OCI-LY1 (cell line): Measurements from ENCODE around the gene TEC.

Experiments used
- H2AFZ ChIP-seq: fragments of 200-600 bp; sonication (generic), shearing (Covaris generic); 2 replicates; pipeline ENCODE4 v1.6.0; 2014; ENCODE audit warnings: antibody characterized with exemption, mild to moderate bottlenecking, low read length
- H3F3A ChIP-seq: fragments of 200-600 bp; sonication (generic), shearing (Covaris generic); 2 replicates; pipeline ENCODE4 v1.6.0; 2014; ENCODE audit warnings: mild to moderate bottlenecking, antibody characterized with exemption, low read length, moderate library complexity; ENCODE audit not compliant: insufficient read depth
- H3K27ac ChIP-seq: fragments of 200-600 bp; sonication (generic); 2 replicates; pipeline ENCODE4 v1.5.1; 2014; ENCODE audit warnings: low read length, mixed run types, mild to moderate bottlenecking, low read depth; ENCODE audit not compliant: poor library complexity, severe bottlenecking
- H3K27me3 ChIP-seq: fragments of 200-600 bp; sonication (generic); 2 replicates; pipeline ENCODE4 v1.6.0; 2014; ENCODE audit warnings: antibody characterized with exemption, mild to moderate bottlenecking, low read length, moderate library complexity; ENCODE audit not compliant: insufficient read depth
- H3K36me3 ChIP-seq: fragments of 200-600 bp; sonication (generic); 2 replicates; pipeline ENCODE4 v1.6.1; 2014; ENCODE audit warnings: mild to moderate bottlenecking, antibody characterized with exemption, low read length, moderate library complexity, mixed read lengths; ENCODE audit not compliant: insufficient read depth
- H3K4me1 ChIP-seq: fragments of 200-600 bp; sonication (generic); 2 replicates; pipeline ENCODE4 v1.5.1; 2014; ENCODE audit warnings: mild to moderate bottlenecking, low read length, moderate library complexity; ENCODE audit not compliant: insufficient read depth, severe bottlenecking
- H3K4me2 ChIP-seq: fragments of 200-600 bp; sonication (generic), shearing (Covaris generic); 2 replicates; pipeline ENCODE4 v1.6.1; 2014; ENCODE audit warnings: low read length
- H3K4me3 ChIP-seq: fragments of 200-600 bp; sonication (generic); 2 replicates; pipeline ENCODE4 v1.5.1; 2014; ENCODE audit warnings: low read length, low read depth, mild to moderate bottlenecking, mixed read lengths; ENCODE audit not compliant: poor library complexity, severe bottlenecking
- H3K79me2 ChIP-seq: fragments of 200-600 bp; shearing (Covaris generic); 2 replicates; pipeline ENCODE4 v1.6.1; 2016; ENCODE audit warnings: mixed run types, low read length, mixed read lengths; ENCODE audit not compliant: insufficient read depth
- H3K9ac ChIP-seq: fragments of 200-600 bp; sonication (generic), shearing (Covaris generic); 2 replicates; pipeline ENCODE4 v1.6.1; 2014; ENCODE audit warnings: mild to moderate bottlenecking, low read length, mixed read lengths
- H3K9me2 ChIP-seq: fragments of 200-600 bp; sonication (generic), shearing (Covaris generic); 2 replicates; pipeline ENCODE4 v1.6.1; 2014; ENCODE audit warnings: low read depth, mild to moderate bottlenecking, low read length, mixed read lengths
- H3K9me3 ChIP-seq: fragments of 200-600 bp; shearing (Covaris generic); 2 replicates; pipeline ENCODE4 v1.6.1; 2014; ENCODE audit warnings: low read length, mixed read lengths
- H4K20me1 ChIP-seq: fragments of 200-600 bp; sonication (generic), shearing (Covaris generic); 2 replicates; pipeline ENCODE4 v1.6.0; 2016; ENCODE audit warnings: mild to moderate bottlenecking, low read length; ENCODE audit not compliant: insufficient read depth
- CTCF ChIP-seq: fragments of 200-600 bp; sonication (generic), shearing (Covaris generic); IDR thresholded peaks from 2 replicates; pipeline ENCODE4 v1.5.1; 2017; ENCODE audit warnings: mild to moderate bottlenecking, antibody characterized with exemption, low read length, moderate library complexity, mixed read lengths
- EZH2 ChIP-seq: fragments of 200-600 bp; sonication (generic), shearing (Covaris generic); IDR thresholded peaks from 2 replicates; pipeline ENCODE4 v1.8.0; 2017; ENCODE audit warnings: borderline replicate concordance, mixed run types, mild to moderate bottlenecking, antibody characterized with exemption, low read length, moderate library complexity, mixed read lengths

TEC gene

GRCh38 chr4:48262484-48262883, 7.2 kb downstream of the TEC start:
- Histone ChIP-seq H3F3A (no peaks in the 10 kb centered on the region), H4K20me1 (no peaks in the 10 kb centered on the region), H3K9me2 (no peaks in the 10 kb centered on the region), H2AFZ (no peak overlapping the region), H3K27me3 (no peaks in the 10 kb centered on the region), H3K4me1 (peaks cover 51% of the 10 kb centered on the region), H3K4me2 (no peak overlapping the region), H3K4me3 (no peak overlapping the region), H3K27ac (no peak overlapping the region), H3K79me2 (peaks cover 45% of the 10 kb centered on the region), H3K9me3 (no peaks in the 10 kb centered on the region), H3K9ac (no peak overlapping the region), H3K36me3 (no peaks in the 10 kb centered on the region)
- no peak for TF ChIP-seq EZH2
- TF ChIP-seq CTCF: no peak

GRCh38 chr4:48261281-48261680, 8.4 kb downstream of the TEC start:
- Histone ChIP-seq H3K9ac (no peak overlapping the region), H3K36me3 (no peaks in the 10 kb centered on the region), H3K9me2 (no peaks in the 10 kb centered on the region), H4K20me1 (no peaks in the 10 kb centered on the region), H3K27ac (peak overlapping the region; percentile 60), H3K4me2 (peak overlapping the region; percentile 60), H3K4me1 (peaks cover 46% of the 10 kb centered on the region), H3K4me3 (no peak overlapping the region), H3K27me3 (no peaks in the 10 kb centered on the region), H2AFZ (no peak overlapping the region), H3K79me2 (peaks cover 40% of the 10 kb centered on the region), H3K9me3 (no peaks in the 10 kb centered on the region), H3F3A (no peaks in the 10 kb centered on the region)
- no peak for TF ChIP-seq EZH2
- TF ChIP-seq CTCF: no peak

GRCh38 chr4:48259748-48260147, 9.9 kb downstream of the TEC start:
- Histone ChIP-seq H3K9me3 (no peaks in the 10 kb centered on the region), H3K27me3 (no peaks in the 10 kb centered on the region), H3K9me2 (no peaks in the 10 kb centered on the region), H3F3A (no peaks in the 10 kb centered on the region), H3K79me2 (peaks cover 30% of the 10 kb centered on the region), H2AFZ (no peak overlapping the region), H3K9ac (no peak overlapping the region), H3K4me1 (peaks cover 41% of the 10 kb centered on the region), H3K27ac (no peak overlapping the region), H3K36me3 (no peaks in the 10 kb centered on the region), H3K4me3 (no peak overlapping the region), H4K20me1 (no peaks in the 10 kb centered on the region), H3K4me2 (no peak overlapping the region)
- TF ChIP-seq EZH2: no peak
- no peak for TF ChIP-seq CTCF
